AG04450 (cell line): Measurements from ENCODE around the gene TRPM3. TPM values are rescaled to one million over a fixed set of nuclear protein-coding genes. Genes with fewer than 3 reads are reported as not detected.

ENCODE experiments used
- CTCF ChIA-PET: fragments of 300-600, 350-600 bp; formaldehyde crosslinking; extraction: SDS; loops from one replicate; lab custom pipeline; 2022; ENCODE audit warnings: antibody characterized with exemption, inconsistent platforms; lab: Charles Lee
- POLR2A ChIA-PET: fragments of 350-600 bp; formaldehyde crosslinking; extraction: SDS; loops from one replicate; lab custom pipeline; 2021; ENCODE audit warnings: antibody characterized with exemption, inconsistent platforms; lab: Yijun Ruan, JAX
- DNase-seq: peaks from one replicate; pipeline ENCODE4 v3.0.0-alpha.2; 2011; ENCODE audit warnings: low read depth, low spot score
- H3K27ac ChIP-seq: one replicate; pipeline ENCODE4 v1.5.1; 2012; ENCODE audit warnings: low read depth, low read length, control low read depth
- H3K27me3 ChIP-seq: one replicate; pipeline ENCODE4 v1.6.0; 2012; ENCODE audit warnings: low read length; ENCODE audit not compliant: control insufficient read depth, insufficient read depth
- H3K4me3 ChIP-seq: 2 replicates; pipeline ENCODE4 v1.5.1; 2011; ENCODE audit warnings: mild to moderate bottlenecking, low read depth, low read length, control low read depth
- H3K9me3 ChIP-seq: 2 replicates; pipeline ENCODE4 v1.5.1; 2012; ENCODE audit warnings: low read length; ENCODE audit not compliant: control insufficient read depth, insufficient read depth
- polyA plus RNA-seq: library from polyadenylated mRNA; depleted of rRNA; stranded (reverse); fragments of >200 nt; gene quantifications from 2 replicates; pipeline ENCODE4 v1.2.3, GENCODE V29; 2011
- TF ChIP-seq, protein P1 (sequence below): IDR thresholded peaks from 2 replicates; pipeline ENCODE4 v1.5.1; 2011; ENCODE audit warnings: low read depth, low read length, control low read depth, inconsistent platforms

Gene TRPM3
- polyA plus RNA-seq, 1 experiment = 0.01 TPM

DNA sequence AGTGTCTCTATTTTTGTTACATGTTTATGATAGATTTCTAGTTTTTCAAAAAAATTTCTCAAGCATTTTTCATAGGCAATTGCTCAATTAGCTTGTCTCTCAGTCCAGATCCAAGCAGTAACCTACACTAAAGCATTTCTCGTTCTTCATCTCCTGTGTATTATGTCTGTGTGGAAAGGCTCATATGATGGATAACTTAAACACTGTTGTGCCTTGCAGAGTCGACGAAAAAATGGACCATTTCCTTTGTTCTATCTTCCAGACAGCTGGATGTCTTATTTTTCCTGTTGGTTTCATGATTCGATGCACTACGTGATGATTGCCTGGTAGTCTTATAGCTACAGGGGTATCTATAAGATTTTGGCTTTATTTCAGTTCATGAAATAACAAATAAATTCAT is 347.8 kb downstream of the TRPM3 start:
- ChIA-PET CTCF (no interaction called here), POLR2A (no interaction called here)
- TF ChIP-seq, protein P1, sequence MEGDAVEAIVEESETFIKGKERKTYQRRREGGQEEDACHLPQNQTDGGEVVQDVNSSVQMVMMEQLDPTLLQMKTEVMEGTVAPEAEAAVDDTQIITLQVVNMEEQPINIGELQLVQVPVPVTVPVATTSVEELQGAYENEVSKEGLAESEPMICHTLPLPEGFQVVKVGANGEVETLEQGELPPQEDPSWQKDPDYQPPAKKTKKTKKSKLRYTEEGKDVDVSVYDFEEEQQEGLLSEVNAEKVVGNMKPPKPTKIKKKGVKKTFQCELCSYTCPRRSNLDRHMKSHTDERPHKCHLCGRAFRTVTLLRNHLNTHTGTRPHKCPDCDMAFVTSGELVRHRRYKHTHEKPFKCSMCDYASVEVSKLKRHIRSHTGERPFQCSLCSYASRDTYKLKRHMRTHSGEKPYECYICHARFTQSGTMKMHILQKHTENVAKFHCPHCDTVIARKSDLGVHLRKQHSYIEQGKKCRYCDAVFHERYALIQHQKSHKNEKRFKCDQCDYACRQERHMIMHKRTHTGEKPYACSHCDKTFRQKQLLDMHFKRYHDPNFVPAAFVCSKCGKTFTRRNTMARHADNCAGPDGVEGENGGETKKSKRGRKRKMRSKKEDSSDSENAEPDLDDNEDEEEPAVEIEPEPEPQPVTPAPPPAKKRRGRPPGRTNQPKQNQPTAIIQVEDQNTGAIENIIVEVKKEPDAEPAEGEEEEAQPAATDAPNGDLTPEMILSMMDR = no peak
- H3K9me3 ChIP-seq = no peaks in the 10 kb centered on the region
- no peaks in the 10 kb centered on the region for H3K27me3 ChIP-seq
- DNase-seq = no peak
- no peak overlapping the region for H3K27ac ChIP-seq
- H3K4me3 ChIP-seq = no peak overlapping the region

DNA sequence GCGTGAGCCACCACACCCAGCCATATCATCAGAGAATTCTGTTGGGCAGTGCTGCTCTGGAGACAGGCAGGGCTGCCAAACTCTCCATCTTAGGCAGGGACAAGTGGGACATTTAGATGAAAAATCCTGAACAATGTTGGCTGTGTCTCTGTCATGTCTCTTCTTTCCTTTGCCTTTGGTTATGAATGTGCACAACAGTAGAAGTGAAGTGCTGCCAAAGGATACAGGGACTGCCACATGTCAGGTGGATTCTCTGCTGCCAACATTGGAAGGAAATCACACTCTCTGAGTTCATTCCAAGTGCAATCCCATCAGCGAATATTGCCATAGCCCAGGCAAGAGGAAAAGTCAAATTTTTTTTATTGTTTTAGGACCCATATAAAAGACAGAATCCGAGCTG is 348.8 kb downstream of the TRPM3 start:
- no peak overlapping the region for H3K27ac ChIP-seq
- no peak overlapping the region for H3K4me3 ChIP-seq
- DNase-seq = no peak
- no peaks in the 10 kb centered on the region for H3K9me3 ChIP-seq
- ChIA-PET POLR2A (no interaction called here), CTCF (no interaction called here)
- H3K27me3 ChIP-seq = no peaks in the 10 kb centered on the region
- TF ChIP-seq, protein P1 = no peak

DNA sequence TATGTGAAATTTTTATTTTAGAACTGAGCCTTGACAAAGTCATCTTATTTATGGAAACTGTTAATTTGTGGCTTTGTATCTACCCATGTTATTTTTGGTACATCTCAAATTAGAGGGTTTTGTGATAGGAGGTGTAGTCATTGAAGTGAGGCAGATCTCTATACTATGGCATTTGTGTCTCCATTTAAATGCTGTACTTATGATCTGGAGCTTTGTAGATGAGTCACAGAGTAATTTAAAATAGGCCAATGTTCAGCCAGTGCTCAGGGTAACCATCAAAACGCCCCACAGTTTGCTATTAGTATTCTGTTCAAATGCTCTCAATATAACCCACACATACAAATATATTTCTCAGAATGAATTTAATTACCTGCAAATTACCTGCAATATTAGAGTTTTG is 355.5 kb downstream of the TRPM3 start:
- Histone ChIP-seq H3K4me3 (no peak overlapping the region), H3K27ac (no peak overlapping the region), H3K9me3 (no peaks in the 10 kb centered on the region), H3K27me3 (no peaks in the 10 kb centered on the region)
- TF ChIP-seq, protein P1 = no peak
- DNase-seq = no peak
- CTCF ChIA-PET = no interaction called here
- POLR2A ChIA-PET = no interaction called here

DNA sequence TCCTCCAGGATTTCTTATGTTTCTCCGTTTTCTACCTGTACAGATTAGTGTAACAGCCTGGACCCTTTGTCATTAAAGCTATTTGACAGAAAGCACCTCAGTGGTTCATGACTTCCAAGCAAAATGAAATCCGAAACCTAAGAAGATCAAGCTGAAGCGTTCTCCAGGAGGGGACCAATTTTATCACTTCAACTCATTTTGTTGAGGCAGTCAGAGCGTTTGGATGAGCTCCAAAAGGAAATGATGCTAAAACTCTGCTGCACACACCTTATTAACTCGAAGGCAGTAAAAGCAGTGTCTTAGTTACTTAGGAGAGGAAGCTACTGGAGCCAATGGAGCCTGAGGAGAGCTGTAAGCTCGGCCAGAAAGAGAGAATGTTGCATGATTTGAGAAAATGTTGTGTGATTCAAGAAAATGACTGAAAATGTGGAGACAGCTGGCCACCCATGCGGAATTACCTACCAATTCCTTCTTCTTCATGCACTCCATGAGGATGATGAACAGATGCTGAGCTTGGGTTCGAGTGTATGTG is 360.2 kb downstream of the TRPM3 start:
- POLR2A ChIA-PET = no interaction called here
- Histone ChIP-seq H3K27me3 (no peaks in the 10 kb centered on the region), H3K27ac (no peak overlapping the region), H3K4me3 (no peak overlapping the region), H3K9me3 (no peaks in the 10 kb centered on the region)
- TF ChIP-seq, protein P1 = no peak
- CTCF ChIA-PET = no interaction called here
- no peak for DNase-seq

DNA sequence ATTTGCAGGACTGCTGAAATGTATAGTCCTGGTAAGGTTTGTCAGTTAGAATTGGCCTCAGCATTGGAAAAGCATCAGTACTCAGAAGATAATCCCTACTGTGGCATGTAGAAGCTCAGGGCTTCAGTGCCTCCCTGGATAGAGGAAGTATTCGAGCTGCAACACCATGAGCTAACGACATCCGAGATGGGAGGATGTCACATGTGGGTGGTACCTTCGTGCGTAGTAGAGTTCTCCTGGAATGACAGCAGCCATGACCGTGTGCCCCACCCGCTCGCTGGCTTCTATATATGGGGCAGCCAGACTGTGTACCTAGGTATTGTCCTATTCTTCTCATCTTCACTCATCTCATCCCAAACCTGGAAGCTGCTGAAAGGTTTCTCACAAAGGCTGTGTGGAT is 361.2 kb downstream of the TRPM3 start:
- CTCF ChIA-PET = no interaction called here

More for the DNA sequence above, 361.2 kb downstream of the TRPM3 start:
- Histone ChIP-seq H3K27me3 (no peaks in the 10 kb centered on the region), H3K4me3 (no peak overlapping the region), H3K9me3 (no peaks in the 10 kb centered on the region), H3K27ac (no peak overlapping the region)
- POLR2A ChIA-PET = no interaction called here
- DNase-seq = no peak
- TF ChIP-seq, protein P1 = no peak
